ENCODE data around the gene FGD6.

- no peak for TF ChIP-seq CTCF (IDR thresholded peaks at IDR 0.05)
- TF ChIP-seq POLR2A (IDR thresholded peaks at IDR 0.05), result no peak
Observed at GRCh38 chr12:95178136-95178535, 39.1 kb downstream of the FGD6 start.

Measured in testis (tissue), 2 donors.